Measurements from ENCODE around the gene CHD5.

DNA sequence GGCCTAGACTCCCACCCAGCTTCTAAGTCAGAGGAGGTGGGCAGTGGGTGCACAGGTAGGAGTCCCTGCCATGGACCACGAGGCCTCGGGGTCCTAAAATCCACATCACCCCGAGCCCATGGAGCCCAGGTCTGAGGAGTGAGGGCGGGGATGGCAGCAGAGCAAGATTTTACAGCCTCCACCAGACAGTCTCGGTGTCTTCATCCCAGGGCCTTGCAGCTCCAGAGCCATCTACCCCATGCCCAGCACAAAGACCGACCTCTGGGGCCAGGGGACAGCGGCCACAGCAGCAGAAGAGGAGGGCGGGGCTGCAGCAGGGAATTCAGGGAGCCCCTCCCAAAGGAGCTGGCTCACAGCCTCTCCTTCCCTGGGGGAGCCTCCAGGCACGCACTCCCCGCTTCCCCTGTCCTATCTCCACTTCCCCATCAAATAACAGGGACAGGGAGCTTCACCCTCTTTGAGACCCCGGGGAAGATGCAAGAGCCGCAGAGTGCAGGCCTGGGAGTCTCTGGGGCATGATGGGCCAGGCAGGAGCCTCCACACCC lies 14.6 kb downstream of the CHD5 start:
- no peak for TF ChIP-seq CBX8 (IDR thresholded peaks at IDR 0.05)
- TF ChIP-seq HDAC2 (IDR thresholded peaks at IDR 0.05): no peak
- TF ChIP-seq, protein P1, sequence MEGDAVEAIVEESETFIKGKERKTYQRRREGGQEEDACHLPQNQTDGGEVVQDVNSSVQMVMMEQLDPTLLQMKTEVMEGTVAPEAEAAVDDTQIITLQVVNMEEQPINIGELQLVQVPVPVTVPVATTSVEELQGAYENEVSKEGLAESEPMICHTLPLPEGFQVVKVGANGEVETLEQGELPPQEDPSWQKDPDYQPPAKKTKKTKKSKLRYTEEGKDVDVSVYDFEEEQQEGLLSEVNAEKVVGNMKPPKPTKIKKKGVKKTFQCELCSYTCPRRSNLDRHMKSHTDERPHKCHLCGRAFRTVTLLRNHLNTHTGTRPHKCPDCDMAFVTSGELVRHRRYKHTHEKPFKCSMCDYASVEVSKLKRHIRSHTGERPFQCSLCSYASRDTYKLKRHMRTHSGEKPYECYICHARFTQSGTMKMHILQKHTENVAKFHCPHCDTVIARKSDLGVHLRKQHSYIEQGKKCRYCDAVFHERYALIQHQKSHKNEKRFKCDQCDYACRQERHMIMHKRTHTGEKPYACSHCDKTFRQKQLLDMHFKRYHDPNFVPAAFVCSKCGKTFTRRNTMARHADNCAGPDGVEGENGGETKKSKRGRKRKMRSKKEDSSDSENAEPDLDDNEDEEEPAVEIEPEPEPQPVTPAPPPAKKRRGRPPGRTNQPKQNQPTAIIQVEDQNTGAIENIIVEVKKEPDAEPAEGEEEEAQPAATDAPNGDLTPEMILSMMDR (IDR thresholded peaks at IDR 0.05): no peak
